BJ (cell line): ENCODE data around the gene SNAP91. TPM values are rescaled to one million over a fixed set of nuclear protein-coding genes. Genes with fewer than 3 reads are reported as not detected.

Experiments
- CTCF ChIA-PET: fragments of 350-600 bp; formaldehyde crosslinking; extraction: SDS; loops from one replicate; lab custom pipeline; 2021; ENCODE audit warnings: antibody characterized with exemption, inconsistent platforms; lab: Yijun Ruan, JAX
- POLR2A ChIA-PET: fragments of 300-600 bp; sonication (Branson Sonifier 250); formaldehyde crosslinking; extraction: SDS; loops from one replicate; lab custom pipeline; 2021; ENCODE audit warnings: antibody characterized with exemption; lab: Charles Lee
- DNase-seq: peaks from one replicate; pipeline ENCODE4 v3.0.0-alpha.2; 2011; ENCODE audit warnings: low read depth
- H3K27me3 ChIP-seq: 2 replicates; pipeline ENCODE4 v1.6.0; 2011; ENCODE audit warnings: low read length; ENCODE audit not compliant: control insufficient read depth, insufficient read depth
- H3K36me3 ChIP-seq: 2 replicates; pipeline ENCODE4 v1.5.1; 2011; ENCODE audit warnings: low read length; ENCODE audit not compliant: control insufficient read depth, insufficient read depth
- H3K4me3 ChIP-seq: 2 replicates; pipeline ENCODE4 v1.5.1; 2011; ENCODE audit warnings: low read depth, mild to moderate bottlenecking, control low read depth, low read length
- CTCF ChIP-seq: IDR thresholded peaks from 2 replicates; pipeline ENCODE4 v1.5.1; 2011; ENCODE audit warnings: low read depth, mild to moderate bottlenecking, control low read depth, inconsistent platforms, low read length, moderate library complexity; ENCODE audit not compliant: insufficient read depth
- polyA plus RNA-seq: library from polyadenylated mRNA; depleted of rRNA; stranded (reverse); fragments of >200 nt; gene quantifications from 2 replicates; pipeline ENCODE4 v1.2.3, GENCODE V29; 2011

The SNAP91 gene
- polyA plus RNA-seq, 1 experiment = not detected

- TF ChIP-seq CTCF = no peak
- ChIA-PET POLR2A (no interaction called here), CTCF (no interaction called here)
- no peak for DNase-seq
- H3K36me3 ChIP-seq = no peaks in the 10 kb centered on the region
- no peaks in the 10 kb centered on the region for H3K27me3 ChIP-seq
- no peak overlapping the region for H3K4me3 ChIP-seq
These were observed 12.2 kb downstream of the SNAP91 start for GRCh38 chr6:83696674-83697073.

GRCh38 chr6:83685481-83685880 is 23.4 kb downstream of the SNAP91 start:
- POLR2A ChIA-PET = no interaction called here
- H3K4me3 ChIP-seq = no peak overlapping the region

GRCh38 chr6:83677791-83678190 is 31.1 kb downstream of the SNAP91 start:
- TF ChIP-seq CTCF = no peak
- DNase-seq = no peak
- Histone ChIP-seq H3K4me3 (no peak overlapping the region), H3K27me3 (no peaks in the 10 kb centered on the region), H3K36me3 (no peaks in the 10 kb centered on the region)
- ChIA-PET CTCF (no interaction called here), POLR2A (no interaction called here)

More at GRCh38 chr6:83685481-83685880, 23.4 kb downstream of the SNAP91 start:
- CTCF ChIA-PET = no interaction called here
- DNase-seq = no peak
- Histone ChIP-seq H3K27me3 (no peaks in the 10 kb centered on the region), H3K36me3 (no peaks in the 10 kb centered on the region)
- no peak for TF ChIP-seq CTCF

GRCh38 chr6:83637953-83638352 is 70.9 kb downstream of the SNAP91 start:
- DNase-seq = no peak
- H3K36me3 ChIP-seq = no peaks in the 10 kb centered on the region
- no peak for TF ChIP-seq CTCF
- ChIA-PET CTCF (interaction anchor here (1.8 kb wide), 1 partner anchor 23 kb away, joined by 4 read pairs; no protein-coding TSS in a partner anchor), POLR2A (no interaction called here)
- H3K4me3 ChIP-seq = no peak overlapping the region
- no peaks in the 10 kb centered on the region for H3K27me3 ChIP-seq

- no peak for DNase-seq
- Histone ChIP-seq H3K27me3 (no peaks in the 10 kb centered on the region), H3K4me3 (no peak overlapping the region), H3K36me3 (no peaks in the 10 kb centered on the region)
- ChIA-PET CTCF (interaction anchor here (0.8 to 1.8 kb wide), 2 partner anchors 9 to 22 kb away, joined by 3 to 4 read pairs; no protein-coding TSS in a partner anchor), POLR2A (no interaction called here)
- no peak for TF ChIP-seq CTCF
These were observed 72.1 kb downstream of the SNAP91 start for GRCh38 chr6:83636800-83637199.
